SK-MEL-5 (cell line): Measurements from ENCODE around the gene PDRG1. TPM values are rescaled to one million over a fixed set of nuclear protein-coding genes. Genes with fewer than 3 reads are reported as not detected.

Experiments
- DNase-seq: peaks from one replicate; pipeline ENCODE4 v3.0.0-alpha.2; 2016; ENCODE audit warnings: low read depth, low spot score
- in situ Hi-C: cut with HindIII; loops from 2 replicates; pipeline ENCODE4 v1.10.0; 2016; ENCODE audit warnings: low sequenced_read_pairs, high pct_unique_total_duplicates, low pct_unique_long_range_greater_than_20kb
- polyA plus RNA-seq, 2 experiments: library from polyadenylated mRNA; depleted of rRNA; stranded (reverse); fragments of >200 nt; gene quantifications; 2 replicates each; pipeline ENCODE4 v1.2.3, GENCODE V29; 2015
- total RNA-seq: library from RNA; depleted of rRNA; stranded (reverse); fragments of >200 nt; shearing (Covaris generic); gene quantifications from 2 replicates; pipeline ENCODE4 v1.2.3, GENCODE V29; 2014; rRNA removed

The PDRG1 gene
- 12.2 and 13.9 TPM in 2 replicates for total RNA-seq
- 25.7 and 27.7 TPM in 2 replicates for polyA plus RNA-seq (2015; cell fraction: cytosol; rRNA removed)
- polyA plus RNA-seq (2015; cell fraction: nucleus; rRNA removed) = 10.8 and 17.5 TPM in 2 replicates

DNA sequence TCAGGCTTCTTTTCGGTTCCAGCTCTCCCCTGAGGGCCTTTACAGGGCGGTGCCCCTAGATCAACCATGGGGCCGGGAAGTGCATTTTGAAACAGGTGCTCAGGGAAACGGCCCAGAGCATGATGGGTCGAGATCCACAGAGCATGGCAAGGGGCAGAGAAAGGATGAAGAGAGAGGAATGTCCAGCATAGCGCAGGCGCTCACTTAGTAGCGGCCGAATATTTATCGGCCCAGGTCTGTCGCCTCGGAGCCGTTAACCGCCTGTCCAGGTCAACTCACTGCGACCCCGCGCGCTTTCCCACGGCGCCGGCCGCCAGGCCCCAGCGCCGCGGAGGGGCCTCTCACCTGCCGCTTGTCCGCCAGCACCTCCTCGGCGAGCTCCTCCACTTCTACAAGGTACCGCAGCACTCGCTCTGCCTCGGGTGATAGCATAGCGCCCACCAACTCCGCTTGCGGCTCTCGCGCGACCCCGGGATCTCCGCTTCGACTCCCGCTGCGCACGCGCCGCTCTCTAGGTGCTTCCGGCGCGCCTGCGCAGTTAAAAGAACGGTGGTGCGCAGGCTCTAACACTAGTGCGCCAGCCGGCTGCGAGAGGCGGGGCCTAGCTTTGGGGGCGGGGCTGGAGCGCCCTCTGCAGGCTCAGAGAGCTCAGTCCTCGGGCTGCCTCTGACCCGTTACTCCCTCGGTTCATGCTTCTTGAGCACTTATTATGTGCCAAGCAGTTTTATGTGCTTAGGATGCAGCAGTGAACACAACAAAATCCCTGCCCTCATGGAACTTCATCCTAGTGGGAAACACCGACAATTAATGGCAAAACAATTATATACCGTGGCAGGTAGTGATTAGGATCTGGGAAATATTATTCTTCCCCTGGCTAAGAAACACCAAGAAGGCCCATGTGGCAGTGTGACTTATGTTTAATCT is at the start of gene PDRG1:
Gene PDRG1, minus strand, starts transcription at position 517 of the 924 bp plus-strand sequence. Its CDS starts 85 bp downstream, at position 432.
- DNase-seq = peak; percentile 96
- in situ Hi-C loops = no loop called here

DNA sequence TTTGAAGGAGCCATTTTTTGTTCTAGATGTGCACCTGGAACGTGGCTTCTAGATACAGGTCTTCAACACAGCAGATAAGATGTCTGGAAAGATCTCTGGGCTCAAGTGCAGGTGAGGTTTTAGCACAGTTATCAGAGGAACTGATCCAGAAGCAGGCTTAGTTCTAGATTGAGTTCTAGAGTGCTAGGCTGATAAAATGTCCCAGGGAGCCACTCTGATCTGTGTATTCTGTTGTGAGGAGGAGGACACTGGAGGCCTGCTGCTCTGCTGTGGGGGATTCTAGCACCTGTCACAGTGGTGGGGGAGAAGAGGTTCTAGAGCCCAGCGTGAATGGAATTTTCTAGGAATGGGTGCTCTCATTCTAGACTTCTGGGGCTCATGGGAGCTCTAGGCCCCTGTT is 46.4 kb upstream of the PDRG1 start:
- DNase-seq = no peak
- in situ Hi-C loops = no loop called here

DNA sequence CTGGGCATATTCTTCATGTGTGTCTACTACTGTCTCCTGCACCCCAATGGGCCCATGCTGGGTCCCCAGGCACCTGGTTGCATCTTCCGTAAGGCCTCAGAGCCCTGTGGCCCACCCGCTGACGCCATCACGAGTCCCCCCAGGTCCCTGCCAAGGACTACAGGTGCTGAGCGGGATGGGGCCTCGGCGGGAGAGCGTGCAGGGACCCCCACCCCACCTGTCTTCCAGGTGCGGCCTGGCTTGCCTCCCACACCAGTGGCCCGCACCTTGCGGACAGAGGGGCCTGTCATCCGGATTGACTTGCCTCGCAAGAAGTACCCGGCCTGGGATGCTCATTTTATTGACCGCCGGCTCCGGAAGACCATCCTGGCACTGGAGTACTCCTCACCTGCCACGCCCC is 45.1 kb upstream of the PDRG1 start:
- in situ Hi-C loops = no loop called here
- DNase-seq = no peak

DNA sequence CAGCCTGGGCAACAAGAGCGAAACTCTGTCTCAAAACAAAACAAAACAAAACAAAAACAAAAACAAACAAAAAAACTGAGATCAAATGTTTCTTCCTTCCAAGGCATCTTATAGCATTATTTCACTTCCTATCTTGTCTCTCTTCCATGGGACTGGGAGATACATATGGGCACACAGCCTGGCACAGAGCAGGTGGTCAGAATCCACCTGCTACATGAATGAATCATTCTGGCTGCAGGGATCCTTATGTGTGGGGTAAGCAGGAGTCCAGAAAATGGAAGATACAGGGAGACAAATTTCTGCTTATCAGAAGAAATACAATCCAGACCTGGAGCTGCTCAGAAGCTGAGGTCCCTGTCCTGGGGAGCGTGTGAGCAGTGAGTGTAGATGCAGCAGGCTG is 40.2 kb upstream of the PDRG1 start:
- no peak for DNase-seq
- in situ Hi-C loops = no loop called here

DNA sequence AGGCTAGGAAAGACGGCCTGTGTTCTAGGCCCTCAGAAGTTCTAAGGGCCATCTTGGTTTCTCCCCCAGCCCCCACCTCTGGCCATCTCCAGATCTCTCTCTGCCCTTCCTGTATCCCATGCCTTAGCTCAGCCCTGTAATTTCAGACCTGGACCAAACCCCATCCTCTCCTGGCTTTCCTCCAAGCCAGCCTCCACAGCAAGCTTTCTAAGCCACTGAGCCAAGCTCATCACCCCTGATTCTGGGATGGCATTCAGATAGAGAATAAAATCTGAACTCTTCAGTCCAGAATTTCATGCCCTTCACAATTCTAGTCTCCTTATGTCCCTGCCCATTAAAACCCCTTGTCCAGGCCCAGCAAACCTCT is 39.5 kb upstream of the PDRG1 start:
- no peak for DNase-seq
- in situ Hi-C loops = no loop called here

DNA sequence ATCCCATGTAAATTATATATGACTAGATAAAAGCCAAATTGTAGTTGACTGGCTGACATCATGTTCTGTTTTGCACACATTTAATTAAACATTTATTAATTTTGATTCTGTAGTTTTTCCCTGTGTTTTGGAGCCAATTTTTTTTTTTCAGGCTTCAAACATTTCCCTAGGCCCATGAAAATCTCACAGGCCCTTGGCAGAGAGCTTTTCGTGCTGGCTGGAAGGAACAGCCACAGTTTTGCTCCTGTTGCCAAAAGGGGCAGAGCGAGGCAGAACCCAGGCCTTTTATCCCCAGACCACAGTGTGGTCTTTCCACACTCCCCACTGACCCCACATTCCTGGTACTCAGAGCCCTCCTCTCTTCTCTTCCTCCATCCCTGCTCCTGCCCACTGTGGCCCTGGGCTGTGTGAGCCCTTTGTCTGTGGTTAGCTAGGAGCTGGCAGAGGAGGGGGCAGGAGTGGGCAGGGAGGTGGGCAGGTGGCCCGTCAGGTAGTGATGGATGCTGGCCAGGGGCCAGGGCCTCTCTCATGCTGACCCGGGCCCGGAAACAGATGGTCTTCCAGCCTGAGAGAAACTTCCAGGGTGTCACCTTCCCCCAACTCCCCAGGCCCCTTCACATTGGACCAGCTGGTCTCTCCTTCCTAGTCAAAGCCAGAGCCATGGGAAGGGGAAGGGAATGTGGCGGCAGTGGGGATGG is 38.9 kb upstream of the PDRG1 start:
- DNase-seq = no peak
- in situ Hi-C loops = no loop called here

DNA sequence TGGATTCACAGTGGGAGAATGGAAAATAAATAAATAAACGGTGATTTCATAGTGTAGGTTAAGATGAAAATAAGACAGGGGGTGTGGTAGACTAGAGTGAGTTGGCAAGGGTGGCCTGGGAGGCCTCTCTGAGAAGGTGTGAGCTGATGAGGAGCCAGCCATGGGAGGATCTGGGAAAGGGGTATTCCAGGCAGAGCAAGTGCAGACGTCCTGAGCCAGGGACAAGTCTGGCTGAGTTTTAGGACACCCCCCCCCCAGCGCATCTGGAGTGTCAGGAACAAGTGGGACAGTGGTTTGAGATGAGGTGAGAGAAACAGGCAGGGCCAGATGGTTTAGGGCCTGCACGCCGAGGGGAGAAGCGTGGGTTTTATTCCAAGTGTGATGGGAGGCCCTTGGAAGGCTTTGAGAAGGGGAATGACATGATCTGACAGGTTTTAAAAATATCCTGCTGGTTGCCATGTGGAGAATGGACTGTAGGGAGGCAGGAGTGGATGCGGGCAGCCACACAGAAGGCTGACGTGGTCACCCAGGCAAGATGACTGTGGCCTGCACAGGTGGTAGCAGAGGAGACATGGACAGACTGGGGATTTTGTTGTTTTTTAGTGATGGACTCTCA is 37.3 kb upstream of the PDRG1 start:
- DNase-seq = no peak
- in situ Hi-C loops = no loop called here

DNA sequence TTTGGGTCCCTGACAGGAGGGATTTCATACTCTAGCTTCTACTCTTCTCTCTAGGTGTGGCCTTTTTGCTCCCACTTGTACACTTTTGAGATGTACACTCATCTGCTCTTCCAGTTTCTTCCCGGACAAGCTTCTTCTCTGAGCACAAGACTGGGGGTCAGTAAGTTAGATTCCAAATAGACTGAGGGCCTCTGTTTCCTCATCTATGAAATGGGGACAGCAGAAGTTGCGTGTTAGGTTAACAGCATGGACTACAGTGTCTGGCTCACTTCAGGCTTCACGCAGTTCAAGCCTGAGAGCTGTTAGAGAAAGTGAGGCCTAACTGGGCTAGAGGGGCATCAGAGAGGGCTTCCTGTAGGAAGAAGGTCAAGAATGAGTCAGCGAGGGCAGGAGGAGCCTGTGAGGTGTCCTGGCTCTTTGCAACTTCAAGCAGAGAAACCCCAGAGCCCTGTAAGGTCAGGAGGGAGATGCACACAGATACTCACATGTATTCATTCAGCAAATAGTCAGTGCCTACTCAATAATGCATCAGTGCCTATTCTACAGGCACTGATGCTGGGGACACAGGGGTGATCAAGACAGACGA is 36.7 kb upstream of the PDRG1 start:
- no peak for DNase-seq
- in situ Hi-C loops = no loop called here

DNA sequence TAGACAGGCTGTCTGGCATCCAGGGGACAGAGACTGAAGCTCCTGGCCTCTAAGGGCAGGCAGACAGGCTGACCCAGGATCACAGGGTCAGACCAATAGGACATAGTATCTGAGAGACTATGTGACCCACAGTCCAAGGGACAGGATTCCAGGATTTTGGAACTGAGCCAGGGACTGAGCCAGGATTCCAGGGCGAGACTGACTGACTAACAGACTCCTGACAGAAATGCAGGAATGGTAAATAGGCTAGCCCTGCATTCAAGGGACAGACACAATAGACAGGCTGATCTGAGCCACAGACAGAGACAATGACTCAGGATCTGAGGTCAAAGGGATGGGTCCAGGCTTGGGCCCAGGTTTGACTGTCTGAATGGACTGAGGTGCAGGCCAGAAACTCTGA is 35.9 kb upstream of the PDRG1 start:
- DNase-seq = peak; percentile 28

DNA sequence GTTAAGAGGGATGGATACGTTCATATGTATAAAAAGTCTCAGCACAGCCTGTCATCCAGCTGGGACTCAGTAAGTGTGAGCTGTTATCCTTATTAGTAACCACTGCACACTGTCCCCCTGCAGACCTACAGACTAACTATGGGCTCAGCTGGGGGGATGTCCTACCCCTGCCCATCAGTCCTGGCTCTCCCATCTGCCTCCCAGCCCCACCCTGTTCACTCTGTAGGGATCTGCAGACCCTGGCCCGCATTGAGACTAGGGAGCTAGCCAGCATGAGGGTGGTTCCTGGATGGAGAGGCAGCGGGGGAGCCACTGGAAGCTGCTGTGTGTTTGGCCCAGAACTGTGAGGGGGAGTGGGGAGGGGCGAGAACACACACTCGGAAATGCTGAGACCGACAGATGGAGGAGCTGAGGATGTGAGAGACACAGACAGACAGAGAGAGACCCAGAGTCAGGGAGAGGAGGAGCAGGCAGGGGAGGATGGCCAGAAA is 33.2 kb upstream of the PDRG1 start:
- DNase-seq = no peak
- in situ Hi-C loops = no loop called here

More for the DNA sequence above, 35.9 kb upstream of the PDRG1 start:
- in situ Hi-C loops = no loop called here

DNA sequence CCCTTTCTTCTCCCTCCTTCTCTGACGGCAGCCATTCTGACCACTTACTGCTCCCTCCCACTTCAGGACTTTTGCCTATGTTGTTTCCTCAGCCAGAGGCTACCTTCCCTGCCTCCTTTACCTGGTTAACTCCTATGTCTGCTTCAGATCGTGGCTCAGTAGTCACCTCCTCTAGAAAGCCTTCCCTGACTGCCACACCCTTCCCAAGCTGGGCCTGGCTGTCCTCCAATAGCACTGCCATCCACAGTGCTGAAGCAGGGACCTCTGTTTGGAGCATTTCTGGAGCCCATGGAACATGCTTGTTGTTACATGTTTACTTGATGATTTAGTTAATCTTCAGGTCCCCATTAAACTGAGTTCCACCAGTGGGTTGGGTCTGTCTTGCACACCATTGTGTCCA is 29.9 kb upstream of the PDRG1 start:
- in situ Hi-C loops = no loop called here
- no peak for DNase-seq

DNA sequence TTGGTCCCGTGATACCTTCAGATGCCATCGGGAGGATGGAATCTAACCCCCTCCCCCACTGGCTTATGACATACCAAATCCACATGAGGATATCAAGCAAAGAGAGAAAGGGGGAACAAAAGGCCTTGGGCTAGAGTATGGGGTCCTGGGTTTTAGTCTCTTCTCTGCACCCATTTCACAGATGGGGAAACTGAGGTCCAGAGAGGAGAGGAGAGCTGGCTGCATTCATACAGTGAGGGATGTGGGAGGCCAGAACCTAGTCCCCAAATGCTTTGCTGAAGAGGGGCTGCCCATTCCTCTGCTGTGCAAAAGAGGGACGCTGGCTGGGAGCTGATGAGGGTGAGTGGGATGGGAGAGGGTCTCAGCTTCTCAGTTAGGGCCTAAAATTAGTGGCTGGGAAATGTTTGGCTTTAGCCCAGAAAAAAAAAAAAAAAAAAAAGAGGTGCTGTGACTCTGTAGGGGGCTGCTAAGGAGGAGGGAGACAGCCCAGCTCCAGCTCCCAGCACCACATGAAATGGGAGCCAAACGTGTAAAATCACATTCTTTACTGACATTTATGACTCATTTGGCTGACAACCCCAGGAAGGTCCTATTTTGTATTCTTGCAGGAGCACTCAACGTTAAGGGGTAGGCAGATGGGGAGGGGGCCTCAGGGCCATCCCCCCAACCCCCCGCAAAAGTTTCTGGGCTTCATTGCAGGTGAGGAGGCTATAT is 28.0 kb upstream of the PDRG1 start:
- in situ Hi-C loops = no loop called here
- no peak for DNase-seq

DNA sequence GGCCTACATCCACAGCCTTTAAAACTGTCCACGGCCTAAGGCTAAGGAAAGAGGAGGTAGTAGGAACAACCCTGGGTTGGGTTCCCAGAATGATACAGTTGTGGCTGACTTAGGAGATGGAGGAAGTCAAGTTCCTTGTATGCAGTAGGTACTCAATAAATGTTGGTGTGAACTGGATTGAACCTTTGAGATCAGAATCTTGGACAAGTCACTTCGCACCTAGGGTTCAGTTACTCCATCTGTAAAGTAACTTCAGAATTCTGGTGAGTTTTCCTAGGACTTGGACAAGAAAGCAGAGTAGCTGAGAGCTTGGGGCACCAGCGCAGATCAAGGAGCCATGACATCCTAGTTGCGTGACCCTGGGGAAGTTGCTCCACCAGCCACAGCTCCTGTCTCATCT is 25.2 kb upstream of the PDRG1 start:
- in situ Hi-C loops = no loop called here
- no peak for DNase-seq

DNA sequence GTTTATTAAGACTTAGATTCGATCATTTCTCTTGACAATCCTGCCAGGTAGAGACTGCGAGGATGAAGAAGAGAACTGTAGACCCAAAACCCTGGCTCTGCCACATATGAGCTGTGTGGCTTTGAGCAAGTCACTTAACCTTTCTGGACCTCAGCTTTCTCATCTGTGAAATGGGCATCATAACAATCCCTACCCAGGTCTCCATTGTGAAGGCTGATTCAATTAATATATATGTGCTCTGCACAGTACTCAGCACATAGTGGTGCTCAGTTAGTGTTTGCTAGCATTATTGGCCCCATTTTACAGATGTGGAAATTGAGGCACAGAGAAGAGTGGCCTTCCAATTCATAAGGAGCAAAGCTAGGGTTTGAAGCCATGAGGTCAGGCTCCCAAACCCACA is 24.0 kb upstream of the PDRG1 start:
- no peak for DNase-seq
- in situ Hi-C loops = no loop called here

DNA sequence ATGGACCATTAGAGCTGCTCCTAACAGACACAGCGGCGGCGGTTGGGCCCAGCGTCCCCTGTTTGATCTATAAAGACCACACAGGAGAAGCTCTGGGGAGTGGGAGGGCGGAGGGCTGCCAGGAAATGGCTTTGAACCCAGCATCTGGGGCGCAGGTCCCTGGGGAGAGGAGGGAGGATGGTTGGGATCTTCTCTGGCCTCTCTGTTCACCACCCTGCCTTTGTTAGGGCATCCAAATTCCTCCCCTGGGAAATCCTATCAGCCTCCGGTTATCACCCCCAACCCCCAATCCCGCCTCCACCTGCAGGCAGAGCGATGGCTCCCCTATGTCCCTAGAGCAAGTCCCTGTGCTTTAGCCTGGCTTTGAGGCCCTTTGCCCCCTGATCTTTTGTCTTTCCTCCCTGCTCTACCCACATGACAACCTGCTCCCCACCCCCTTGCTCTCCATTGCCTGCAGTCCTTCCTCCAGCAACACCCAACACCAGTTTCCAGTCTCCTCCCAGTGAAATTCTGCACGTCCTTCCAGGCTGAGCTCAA is 23.2 kb upstream of the PDRG1 start:
- in situ Hi-C loops = no loop called here
- no peak for DNase-seq

DNA sequence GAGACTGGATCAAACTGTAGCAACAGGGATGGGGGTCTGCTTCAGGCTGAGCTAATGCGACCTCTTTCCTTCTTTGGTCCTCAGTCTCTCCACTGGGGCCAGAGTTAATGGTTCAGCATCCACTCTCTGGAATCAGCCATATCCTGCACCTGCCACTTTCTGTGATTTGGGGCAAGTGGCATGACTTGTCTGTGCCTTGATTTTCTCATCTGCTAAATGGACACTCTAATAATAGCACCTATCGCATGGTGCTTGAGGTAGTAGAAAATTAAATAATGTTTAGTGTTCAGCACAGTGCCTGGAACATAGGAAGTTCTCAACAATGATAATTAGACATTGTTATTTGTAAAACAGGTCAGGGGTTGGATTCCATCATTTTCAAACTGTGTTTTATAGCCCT is 22.4 kb upstream of the PDRG1 start:
- in situ Hi-C loops = no loop called here

DNA sequence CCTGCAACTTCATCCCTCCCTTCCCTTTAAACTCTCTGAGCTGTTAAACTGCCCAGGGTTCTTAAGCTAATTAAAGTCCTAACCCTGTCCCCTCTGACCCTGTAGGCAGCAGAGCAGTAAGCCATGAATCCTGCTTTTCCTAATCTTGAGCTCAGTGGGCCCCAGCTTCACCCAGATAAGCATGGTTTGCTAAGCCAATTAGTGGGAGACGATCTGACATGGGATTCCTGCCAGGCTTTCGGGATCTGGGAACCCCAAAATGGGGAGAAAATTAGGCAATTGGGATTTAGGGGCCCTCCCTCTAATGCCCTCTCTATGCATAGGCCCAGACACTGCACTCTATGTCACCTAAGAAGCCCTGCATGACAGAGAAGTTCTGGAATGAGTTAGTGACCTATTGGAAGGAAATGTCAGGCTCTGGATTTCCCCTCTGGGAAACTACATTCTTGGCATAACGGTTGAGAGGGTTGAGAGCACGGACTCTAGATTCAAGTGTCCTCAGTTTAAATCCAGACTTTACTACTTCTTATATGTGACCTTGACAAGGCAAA is 20.7 kb upstream of the PDRG1 start:
- in situ Hi-C loops = no loop called here
- no peak for DNase-seq

More for the DNA sequence above, 22.4 kb upstream of the PDRG1 start:
- no peak for DNase-seq
